Neural cell (in vitro differentiated cells): ENCODE data around the gene GALNT4.

Source experiments
- EP300 ChIP-seq: fragments of 450-650 bp; conservative IDR thresholded peaks from 2 replicates; pipeline ENCODE4 v1.6.1; 2014; ENCODE audit warnings: antibody characterized with exemption, mild to moderate bottlenecking, moderate library complexity; ENCODE audit not compliant: poor library complexity, severe bottlenecking
- POLR2AphosphoS5 ChIP-seq: IDR thresholded peaks from 2 replicates; pipeline ENCODE4 v1.6.1; 2012
- SMC3 ChIP-seq: fragments of 450-650 bp; conservative IDR thresholded peaks from 2 replicates; pipeline ENCODE4 v1.6.1; 2014; ENCODE audit warnings: antibody characterized with exemption, mild to moderate bottlenecking, moderate library complexity; ENCODE audit not compliant: poor library complexity
- TAF1 ChIP-seq: IDR thresholded peaks from 2 replicates; pipeline ENCODE4 v1.6.1; 2012; ENCODE audit warnings: low read depth
- TF ChIP-seq, protein P1 (sequence below): fragments of 450-650 bp; IDR thresholded peaks from 2 replicates; pipeline ENCODE4 v1.5.1; 2014; ENCODE audit warnings: antibody characterized with exemption, mild to moderate bottlenecking, moderate library complexity; ENCODE audit not compliant: poor library complexity, severe bottlenecking
- TF ChIP-seq, protein P2 (sequence below): IDR thresholded peaks from 2 replicates; pipeline ENCODE4 v1.6.1; 2012; ENCODE audit warnings: borderline replicate concordance

DNA sequence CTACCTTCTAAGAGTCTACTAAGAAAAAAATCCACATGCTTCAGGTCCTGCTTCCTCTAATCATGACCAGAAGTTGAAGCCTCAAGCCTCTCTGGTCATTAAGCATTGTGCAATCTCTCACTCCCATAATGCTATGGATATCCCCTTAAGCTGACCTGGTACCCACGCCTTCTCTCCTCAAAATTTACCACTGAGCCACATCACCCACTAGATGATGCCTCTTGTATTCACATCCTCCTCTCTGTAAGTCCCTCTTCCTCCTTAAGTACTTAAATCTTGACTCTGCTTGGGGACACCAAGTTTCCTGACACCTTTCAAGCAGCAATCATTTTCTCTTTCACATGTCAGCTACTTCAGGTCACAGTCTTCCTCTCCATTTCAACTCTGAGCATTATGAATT, 9.8 kb downstream of the GALNT4 start:
- TF ChIP-seq, protein P1, sequence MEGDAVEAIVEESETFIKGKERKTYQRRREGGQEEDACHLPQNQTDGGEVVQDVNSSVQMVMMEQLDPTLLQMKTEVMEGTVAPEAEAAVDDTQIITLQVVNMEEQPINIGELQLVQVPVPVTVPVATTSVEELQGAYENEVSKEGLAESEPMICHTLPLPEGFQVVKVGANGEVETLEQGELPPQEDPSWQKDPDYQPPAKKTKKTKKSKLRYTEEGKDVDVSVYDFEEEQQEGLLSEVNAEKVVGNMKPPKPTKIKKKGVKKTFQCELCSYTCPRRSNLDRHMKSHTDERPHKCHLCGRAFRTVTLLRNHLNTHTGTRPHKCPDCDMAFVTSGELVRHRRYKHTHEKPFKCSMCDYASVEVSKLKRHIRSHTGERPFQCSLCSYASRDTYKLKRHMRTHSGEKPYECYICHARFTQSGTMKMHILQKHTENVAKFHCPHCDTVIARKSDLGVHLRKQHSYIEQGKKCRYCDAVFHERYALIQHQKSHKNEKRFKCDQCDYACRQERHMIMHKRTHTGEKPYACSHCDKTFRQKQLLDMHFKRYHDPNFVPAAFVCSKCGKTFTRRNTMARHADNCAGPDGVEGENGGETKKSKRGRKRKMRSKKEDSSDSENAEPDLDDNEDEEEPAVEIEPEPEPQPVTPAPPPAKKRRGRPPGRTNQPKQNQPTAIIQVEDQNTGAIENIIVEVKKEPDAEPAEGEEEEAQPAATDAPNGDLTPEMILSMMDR, result no peak
- TF ChIP-seq EP300 (no peak), TAF1 (no peak), SMC3 (no peak), POLR2AphosphoS5 (no peak)
- TF ChIP-seq, protein P2, sequence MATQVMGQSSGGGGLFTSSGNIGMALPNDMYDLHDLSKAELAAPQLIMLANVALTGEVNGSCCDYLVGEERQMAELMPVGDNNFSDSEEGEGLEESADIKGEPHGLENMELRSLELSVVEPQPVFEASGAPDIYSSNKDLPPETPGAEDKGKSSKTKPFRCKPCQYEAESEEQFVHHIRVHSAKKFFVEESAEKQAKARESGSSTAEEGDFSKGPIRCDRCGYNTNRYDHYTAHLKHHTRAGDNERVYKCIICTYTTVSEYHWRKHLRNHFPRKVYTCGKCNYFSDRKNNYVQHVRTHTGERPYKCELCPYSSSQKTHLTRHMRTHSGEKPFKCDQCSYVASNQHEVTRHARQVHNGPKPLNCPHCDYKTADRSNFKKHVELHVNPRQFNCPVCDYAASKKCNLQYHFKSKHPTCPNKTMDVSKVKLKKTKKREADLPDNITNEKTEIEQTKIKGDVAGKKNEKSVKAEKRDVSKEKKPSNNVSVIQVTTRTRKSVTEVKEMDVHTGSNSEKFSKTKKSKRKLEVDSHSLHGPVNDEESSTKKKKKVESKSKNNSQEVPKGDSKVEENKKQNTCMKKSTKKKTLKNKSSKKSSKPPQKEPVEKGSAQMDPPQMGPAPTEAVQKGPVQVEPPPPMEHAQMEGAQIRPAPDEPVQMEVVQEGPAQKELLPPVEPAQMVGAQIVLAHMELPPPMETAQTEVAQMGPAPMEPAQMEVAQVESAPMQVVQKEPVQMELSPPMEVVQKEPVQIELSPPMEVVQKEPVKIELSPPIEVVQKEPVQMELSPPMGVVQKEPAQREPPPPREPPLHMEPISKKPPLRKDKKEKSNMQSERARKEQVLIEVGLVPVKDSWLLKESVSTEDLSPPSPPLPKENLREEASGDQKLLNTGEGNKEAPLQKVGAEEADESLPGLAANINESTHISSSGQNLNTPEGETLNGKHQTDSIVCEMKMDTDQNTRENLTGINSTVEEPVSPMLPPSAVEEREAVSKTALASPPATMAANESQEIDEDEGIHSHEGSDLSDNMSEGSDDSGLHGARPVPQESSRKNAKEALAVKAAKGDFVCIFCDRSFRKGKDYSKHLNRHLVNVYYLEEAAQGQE, result no peak
